B cell (primary cell): ENCODE measurements around the gene MYBPC3. TPM values are rescaled to one million over a fixed set of nuclear protein-coding genes. Genes with fewer than 3 reads are reported as not detected.

Experiments used
- ATAC-seq: fragments of 200-7000 bp; cut with Tn5 transposase; one replicate; pipeline ENCODE4 v1.10.0; 2021; ENCODE audit warnings: low read depth, mild to moderate bottlenecking, moderate number of reproducible peaks, moderate library complexity
- CTCF ChIA-PET: fragments of 350-600 bp; sonication (Branson Sonifier 250); formaldehyde crosslinking; loops from one replicate; lab custom pipeline; 2021; ENCODE audit warnings: antibody characterized with exemption, inconsistent platforms; lab: Charles Lee
- POLR2A ChIA-PET: fragments of 350-600 bp; sonication (Branson Sonifier 250); formaldehyde crosslinking; loops from one replicate; lab custom pipeline; 2021; ENCODE audit warnings: antibody characterized with exemption; lab: Charles Lee
- DNase-seq: peaks from one replicate; pipeline ENCODE4 v3.0.0; 2013
- H2AFZ ChIP-seq: 2 replicates; pipeline ENCODE4 v1.6.1; 2012; ENCODE audit warnings: mild to moderate bottlenecking, low read depth, low read length; ENCODE audit not compliant: insufficient read depth, poor library complexity, severe bottlenecking
- H3K27ac ChIP-seq, 2 donors: 1 replicate in 1 of 2; 2 replicates in 1 of 2; pipeline ENCODE4 v1.5.1; 2012 to 2013; ENCODE audit warnings: low read length in 2 of 2, mild to moderate bottlenecking in 2 of 2, moderate library complexity in 1 of 2
- H3K27me3 ChIP-seq, 4 experiments: fragments of 200-600 bp in 1 of 4; sonication (generic) in 1 of 4; replicated peaks in 1 of 4; 1 replicate in 2 of 4; 2 replicates in 2 of 4; pipeline versions ENCODE4 v1.6.1 to v1.7.0; 2013 to 2016; ENCODE audit warnings: low read length in 3 of 4, mild to moderate bottlenecking in 2 of 4, mixed read lengths in 1 of 4, moderate library complexity in 1 of 4; ENCODE audit not compliant: insufficient read depth in 4 of 4, control insufficient read depth in 3 of 4; ENCODE audit errors: control extremely low read depth in 1 of 4
- H3K36me3 ChIP-seq, 2 experiments: replicated peaks in 1 of 2; 1 replicate in 1 of 2; 2 replicates in 1 of 2; pipeline versions ENCODE4 v1.6.1 to v1.7.1; 2013; ENCODE audit warnings: low read length in 1 of 2; ENCODE audit not compliant: insufficient read depth in 2 of 2, control insufficient read depth in 1 of 2; ENCODE audit errors: control extremely low read depth in 1 of 2, extremely low read depth in 1 of 2
- H3K4me1 ChIP-seq, 2 donors: fragments of 200-600 bp in 1 of 2; sonication (generic) in 1 of 2; 1 replicate in 1 of 2; 2 replicates in 1 of 2; pipeline versions ENCODE4 v1.5.1 to v1.6.1; 2013 to 2017; ENCODE audit warnings: low read length in 2 of 2; ENCODE audit not compliant: control insufficient read depth in 2 of 2, insufficient read depth in 2 of 2
- H3K4me2 ChIP-seq: replicated peaks from 2 replicates; pipeline ENCODE3; 2012; ENCODE audit warnings: mild to moderate bottlenecking, low read depth, low read length; ENCODE audit not compliant: poor library complexity, severe bottlenecking
- H3K4me3 ChIP-seq, 5 experiments: fragments of 200-600 bp in 1 of 5; sonication (generic) in 1 of 5; 1 replicate in 3 of 5; 2 replicates in 2 of 5; pipeline versions ENCODE4 v1.5.1 to v1.7.0; 2011 to 2016; ENCODE audit warnings: low read length in 4 of 5, mild to moderate bottlenecking in 4 of 5, low read depth in 2 of 5, control low read depth in 1 of 5, moderate library complexity in 1 of 5; ENCODE audit not compliant: insufficient read depth in 1 of 5; ENCODE audit errors: control extremely low read depth in 1 of 5, extremely low read depth in 1 of 5
- H3K79me2 ChIP-seq: fragments of 200-600 bp; sonication (generic); one replicate; pipeline ENCODE4 v1.6.0; 2016; ENCODE audit warnings: low read length; ENCODE audit not compliant: control insufficient read depth, insufficient read depth
- H3K9ac ChIP-seq: fragments of 200-600 bp; sonication (generic); 2 replicates; pipeline ENCODE4 v1.6.1; 2017; ENCODE audit warnings: mild to moderate bottlenecking, low read length, moderate library complexity
- H3K9me3 ChIP-seq, 3 donors: one replicate each; pipeline versions ENCODE4 v1.6.1 to v1.7.1; 2013; ENCODE audit warnings: low read length in 2 of 3; ENCODE audit not compliant: control insufficient read depth in 2 of 3, insufficient read depth in 1 of 3; ENCODE audit errors: control extremely low read depth in 1 of 3
- H4K20me1 ChIP-seq: 2 replicates; pipeline ENCODE4 v1.6.0; 2012; ENCODE audit warnings: mild to moderate bottlenecking, low read length; ENCODE audit not compliant: insufficient read depth, control insufficient read depth, poor library complexity, severe bottlenecking
- H3K27ac Mint-ChIP-seq: one replicate; pipeline ENCODE4 v1.8.0; 2021; ENCODE audit warnings: mixed read lengths
- H3K27me3 Mint-ChIP-seq: one replicate; pipeline ENCODE4 v1.8.0; 2021; ENCODE audit warnings: mixed read lengths
- H3K4me1 Mint-ChIP-seq: one replicate; pipeline ENCODE4 v1.8.0; 2021; ENCODE audit warnings: mixed read lengths
- H3K4me3 Mint-ChIP-seq: one replicate; pipeline ENCODE4 v1.8.0; 2021; ENCODE audit warnings: mixed read lengths
- H3K9me3 Mint-ChIP-seq: one replicate; pipeline ENCODE4 v1.8.0; 2022; ENCODE audit warnings: mixed read lengths; ENCODE audit not compliant: insufficient read depth
- EZH2 ChIP-seq: IDR thresholded peaks from 2 replicates; pipeline ENCODE4 v1.6.1; 2012; ENCODE audit warnings: borderline replicate concordance, low read depth, mild to moderate bottlenecking, moderate library complexity, low read length; ENCODE audit not compliant: insufficient read depth, poor library complexity, severe bottlenecking
- WGBS: methylation state at CpG from one replicate; pipeline ENCODE4 v1.1.5; 2013; ENCODE audit warnings: missing lambda C conversion rate; ENCODE audit not compliant: insufficient coverage; 5-methylcytosine and 5-hydroxymethylcytosine counted together
- intact Hi-C: fragments of 100-400 bp; cut with micrococcal nuclease; formaldehyde crosslinking; loops from one replicate; pipeline ENCODE4 v1.10.0; 2022
- polyA plus RNA-seq: library from polyadenylated mRNA; depleted of rRNA; stranded (reverse); fragments of >200 nt; gene quantifications from 2 replicates; pipeline ENCODE4 v1.2.3, GENCODE V29; 2012
- total RNA-seq, 2 donors: library from RNA; stranded (reverse); fragments of 120-200 nt in 1 of 2; gene quantifications; 1 replicate in 1 of 2; 2 replicates in 1 of 2; pipeline versions ENCODE4 v1.2.3 to v1.2.4, GENCODE V29; 2013 to 2022
- TF ChIP-seq, protein P1 (sequence below): fragments of 200-600 bp; IDR thresholded peaks from one replicate; pipeline ENCODE4 v1.8.0; 2022; ENCODE audit warnings: antibody characterized with exemption, mild to moderate bottlenecking

The MYBPC3 gene
- total and polyA plus RNA-seq, 2 donors (not counting 1 experiment from before 2014, with no cell fraction given), result 0.67 to 1.4 TPM

DNA sequence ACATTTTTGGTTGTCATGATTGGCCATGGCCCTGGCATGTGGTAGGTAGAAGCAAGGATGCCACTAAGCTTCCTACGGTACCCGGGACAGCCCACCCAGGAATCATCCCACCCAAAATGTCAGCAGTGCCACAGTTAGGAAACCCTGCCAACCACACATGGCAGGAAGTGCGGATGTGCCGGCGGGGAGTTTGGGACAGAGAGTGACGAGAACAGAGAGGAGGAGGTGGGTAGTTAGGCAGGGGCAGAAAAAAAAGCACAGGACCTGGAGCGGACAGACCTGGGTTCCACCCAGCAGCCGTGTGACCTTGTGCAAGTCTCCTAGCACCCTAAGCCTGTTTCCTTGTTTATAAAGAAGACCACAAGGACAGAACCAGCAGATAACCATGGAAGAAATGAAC is 22.5 kb upstream of the MYBPC3 start:
- Mint-ChIP-seq H3K4me1 (peaks cover 42% of the 10 kb centered on the region), H3K27ac (peak overlapping the region; percentile 65)
- no peak overlapping the region for H3K9ac ChIP-seq

DNA sequence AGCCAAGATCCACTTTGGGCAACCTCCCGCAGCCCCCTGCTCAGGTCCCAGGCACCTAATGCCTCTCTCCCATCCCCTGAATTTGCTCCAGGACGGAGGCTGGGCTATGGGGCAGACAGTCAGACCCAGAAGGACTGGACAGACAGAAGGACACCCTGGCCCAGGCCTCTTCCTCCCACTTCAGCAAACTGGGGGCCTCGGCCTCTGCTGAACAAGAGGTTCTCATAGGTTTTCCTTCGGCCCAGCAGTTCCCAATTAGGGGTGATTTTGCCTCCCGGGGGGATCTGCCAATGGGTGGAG is 22.2 kb upstream of the MYBPC3 start:
- peak overlapping the region in 1 of 2 donors; percentile 68 for H3K27ac ChIP-seq
- no peak for ATAC-seq

More for the DNA sequence above, 22.5 kb upstream of the MYBPC3 start:
- CTCF ChIA-PET, result interaction anchor here (1.0 to 7.3 kb wide), 7 partner anchors 11 to 68 kb away, joined by 3 to 345 read pairs (median 13); partner anchors contain the start of genes PSMC3 and SLC39A13
- peaks cover 45 to 51% of the 10 kb centered on the region in 2 donors for H3K4me1 ChIP-seq
- peak overlapping the region in 1 of 2 donors; percentile 68 for H3K27ac ChIP-seq
- Mint-ChIP-seq H3K9me3 (no peaks in the 10 kb centered on the region), H3K27me3 (no peaks in the 10 kb centered on the region), H3K4me3 (peak overlapping the region; percentile 47)
- POLR2A ChIA-PET, result interaction anchor here (1.2 to 1.7 kb wide), 2 partner anchors 25 to 33 kb away, joined by 9 to 15 read pairs; partner anchors contain the start of gene SLC39A13
- H2AFZ ChIP-seq, result no peak overlapping the region
- TF ChIP-seq, protein P1, sequence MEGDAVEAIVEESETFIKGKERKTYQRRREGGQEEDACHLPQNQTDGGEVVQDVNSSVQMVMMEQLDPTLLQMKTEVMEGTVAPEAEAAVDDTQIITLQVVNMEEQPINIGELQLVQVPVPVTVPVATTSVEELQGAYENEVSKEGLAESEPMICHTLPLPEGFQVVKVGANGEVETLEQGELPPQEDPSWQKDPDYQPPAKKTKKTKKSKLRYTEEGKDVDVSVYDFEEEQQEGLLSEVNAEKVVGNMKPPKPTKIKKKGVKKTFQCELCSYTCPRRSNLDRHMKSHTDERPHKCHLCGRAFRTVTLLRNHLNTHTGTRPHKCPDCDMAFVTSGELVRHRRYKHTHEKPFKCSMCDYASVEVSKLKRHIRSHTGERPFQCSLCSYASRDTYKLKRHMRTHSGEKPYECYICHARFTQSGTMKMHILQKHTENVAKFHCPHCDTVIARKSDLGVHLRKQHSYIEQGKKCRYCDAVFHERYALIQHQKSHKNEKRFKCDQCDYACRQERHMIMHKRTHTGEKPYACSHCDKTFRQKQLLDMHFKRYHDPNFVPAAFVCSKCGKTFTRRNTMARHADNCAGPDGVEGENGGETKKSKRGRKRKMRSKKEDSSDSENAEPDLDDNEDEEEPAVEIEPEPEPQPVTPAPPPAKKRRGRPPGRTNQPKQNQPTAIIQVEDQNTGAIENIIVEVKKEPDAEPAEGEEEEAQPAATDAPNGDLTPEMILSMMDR, result no peak
- no peak for TF ChIP-seq EZH2
- peak overlapping the region in 1 of 5 experiments; percentile 32 for H3K4me3 ChIP-seq
- intact Hi-C loops, result loop anchor here (10.0 kb wide), 1 partner anchor 50 kb away; no protein-coding TSS in a partner anchor
- WGBS, result 82% methylated on average over 5 of the region's 8 CpGs
- peaks cover 100% of the 10 kb centered on the region for H3K79me2 ChIP-seq
- DNase-seq (no peak), ATAC-seq (no peak)
- H3K9me3 ChIP-seq, result no peaks in the 10 kb centered on the region
- H3K27me3 ChIP-seq, result no peaks in the 10 kb centered on the region
- H3K36me3 ChIP-seq, result peaks cover 0 to 42% of the 10 kb centered on the region in 2 experiments
- peak overlapping the region; percentile 100 for H3K4me2 ChIP-seq
- H4K20me1 ChIP-seq, result peaks cover 46% of the 10 kb centered on the region

More for the DNA sequence above, 22.2 kb upstream of the MYBPC3 start:
- Histone ChIP-seq H2AFZ (no peak overlapping the region), H3K79me2 (peaks cover 100% of the 10 kb centered on the region), H3K36me3 (peaks cover 0 to 45% of the 10 kb centered on the region in 2 experiments), H3K4me2 (peak overlapping the region; percentile 100), H3K9me3 (no peaks in the 10 kb centered on the region), H4K20me1 (peaks cover 49% of the 10 kb centered on the region), H3K27me3 (no peaks in the 10 kb centered on the region), H3K9ac (no peak overlapping the region), H3K4me1 (peaks cover 45 to 51% of the 10 kb centered on the region in 2 donors), H3K4me3 (no peak overlapping the region)
- intact Hi-C loops, result loop anchor here (1.0 to 10.0 kb wide), 6 partner anchors 20 to 479 kb away; partner anchors contain the start of gene SLC39A13
- ChIA-PET POLR2A (interaction anchor here (0.6 to 1.7 kb wide), 6 partner anchors 19 to 40 kb away, joined by 3 to 15 read pairs (median 6); partner anchors contain the start of gene SLC39A13), CTCF (interaction anchor here (0.8 to 7.3 kb wide), 18 partner anchors 8 to 473 kb away, joined by 3 to 345 read pairs (median 4); partner anchors contain the start of genes DDB2, NUP160, PSMC3 and SLC39A13)
- no peak for DNase-seq
- no peak for TF ChIP-seq EZH2
- TF ChIP-seq, protein P1, result no peak
- Mint-ChIP-seq H3K9me3 (no peaks in the 10 kb centered on the region), H3K27me3 (no peaks in the 10 kb centered on the region), H3K4me3 (peak overlapping the region; percentile 41), H3K4me1 (peaks cover 45% of the 10 kb centered on the region), H3K27ac (peak overlapping the region; percentile 65)
- WGBS, result 86% methylated on average over 5 of the region's 5 CpGs
